H9 (cell line): ENCODE measurements around the gene ZFPL1. TPM values are rescaled to one million over a fixed set of nuclear protein-coding genes. Genes with fewer than 3 reads are reported as not detected.

Experiments
- DNase-seq: peaks from one replicate; pipeline ENCODE4 v3.0.0-alpha.2; 2017
- H2AFZ ChIP-seq: one replicate; pipeline ENCODE4 v1.6.1; 2013; ENCODE audit warnings: mild to moderate bottlenecking, low read length, control low read depth, moderate library complexity
- H2AK5ac ChIP-seq: 2 replicates; pipeline ENCODE4 v1.6.1; 2013; ENCODE audit warnings: low read length, control low read depth, mixed read lengths; ENCODE audit not compliant: insufficient read length
- H2BK120ac ChIP-seq: one replicate; pipeline ENCODE4 v1.6.1; 2013; ENCODE audit warnings: low read depth, mild to moderate bottlenecking, low read length, control low read depth, inconsistent platforms; ENCODE audit not compliant: poor library complexity, severe bottlenecking
- H2BK12ac ChIP-seq: 2 replicates; pipeline ENCODE4 v1.6.1; 2013; ENCODE audit warnings: low read length, control low read depth, mixed read lengths, low read depth; ENCODE audit not compliant: insufficient read length
- H2BK15ac ChIP-seq: 2 replicates; pipeline ENCODE4 v1.6.1; 2013; ENCODE audit warnings: low read depth, low read length, control low read depth
- H2BK20ac ChIP-seq: one replicate; pipeline ENCODE4 v1.6.1; 2013; ENCODE audit warnings: low read depth, mild to moderate bottlenecking, low read length, control low read depth, inconsistent platforms; ENCODE audit not compliant: poor library complexity, severe bottlenecking
- H2BK5ac ChIP-seq: 2 replicates; pipeline ENCODE4 v1.6.1; 2013; ENCODE audit warnings: low read length, control low read depth, mixed read lengths; ENCODE audit not compliant: insufficient read length
- H3K14ac ChIP-seq: 2 replicates; pipeline ENCODE4 v1.6.1; 2013; ENCODE audit warnings: low read length, control low read depth; ENCODE audit not compliant: insufficient read depth
- H3K18ac ChIP-seq: 2 replicates; pipeline ENCODE4 v1.6.1; 2013; ENCODE audit warnings: low read depth, mild to moderate bottlenecking, mixed read lengths, low read length, control low read depth; ENCODE audit not compliant: insufficient read length
- H3K23ac ChIP-seq: 2 replicates; pipeline ENCODE4 v1.6.1; 2013; ENCODE audit warnings: low read length, control low read depth, mixed read lengths, low read depth; ENCODE audit not compliant: insufficient read length
- H3K23me2 ChIP-seq: 2 replicates; pipeline ENCODE4 v1.6.1; 2013; ENCODE audit warnings: low read depth, mild to moderate bottlenecking, mixed read lengths, low read length, control low read depth; ENCODE audit not compliant: insufficient read length, poor library complexity, severe bottlenecking
- H3K27ac ChIP-seq: 2 replicates; pipeline ENCODE4 v1.5.1; 2013; ENCODE audit warnings: low read length, control low read depth, mixed read lengths, low read depth; ENCODE audit not compliant: insufficient read length
- H3K27me3 ChIP-seq: 2 replicates; pipeline ENCODE4 v1.6.1; 2013; ENCODE audit warnings: low read length, control low read depth, inconsistent platforms; ENCODE audit not compliant: insufficient read depth
- H3K4ac ChIP-seq: 2 replicates; pipeline ENCODE4 v1.6.1; 2013; ENCODE audit warnings: low read depth, mild to moderate bottlenecking, control low read depth, inconsistent platforms, low read length, moderate library complexity
- H3K4me1 ChIP-seq: 2 replicates; pipeline ENCODE4 v1.6.1; 2013; ENCODE audit warnings: low read length, control low read depth, inconsistent platforms; ENCODE audit not compliant: insufficient read depth
- H3K4me2 ChIP-seq: 2 replicates; pipeline ENCODE4 v1.6.1; 2013; ENCODE audit warnings: low read length, control low read depth, mixed read lengths; ENCODE audit not compliant: insufficient read length, insufficient read depth
- H3K56ac ChIP-seq: 2 replicates; pipeline ENCODE4 v1.6.1; 2013; ENCODE audit warnings: low read depth, mild to moderate bottlenecking, mixed read lengths, low read length, control low read depth; ENCODE audit not compliant: insufficient read length
- H3K79me1 ChIP-seq: 2 replicates; pipeline ENCODE4 v1.6.1; 2013; ENCODE audit warnings: low read depth, mild to moderate bottlenecking, moderate library complexity, low read length, control low read depth, inconsistent platforms; ENCODE audit not compliant: insufficient read depth, poor library complexity, severe bottlenecking
- H3K79me2 ChIP-seq: 2 replicates; pipeline ENCODE4 v1.6.1; 2013; ENCODE audit warnings: low read length, control low read depth, inconsistent platforms; ENCODE audit not compliant: insufficient read depth
- H3K9ac ChIP-seq: 2 replicates; pipeline ENCODE4 v1.6.1; 2013; ENCODE audit warnings: low read length, control low read depth, mixed read lengths; ENCODE audit not compliant: insufficient read length; ENCODE audit errors: extremely low read depth
- H3K9me3 ChIP-seq: one replicate; pipeline ENCODE4 v1.6.1; 2013; ENCODE audit warnings: low read depth, low read length, inconsistent platforms; ENCODE audit not compliant: control insufficient read depth
- H3T11ph ChIP-seq: one replicate; pipeline ENCODE4 v1.6.1; 2013; ENCODE audit warnings: mild to moderate bottlenecking, low read length, control low read depth, inconsistent platforms
- H4K20me1 ChIP-seq: one replicate; pipeline ENCODE4 v1.6.1; 2013; ENCODE audit not compliant: control insufficient read depth, insufficient read length, insufficient read depth
- H4K5ac ChIP-seq: 2 replicates; pipeline ENCODE4 v1.6.1; 2013; ENCODE audit warnings: low read depth, mild to moderate bottlenecking, mixed read lengths, low read length, control low read depth; ENCODE audit not compliant: insufficient read length
- H4K8ac ChIP-seq: replicated peaks from 2 replicates; pipeline ENCODE4 v1.6.1; 2013; ENCODE audit warnings: low read length, control low read depth, mixed read lengths, low read depth; ENCODE audit not compliant: insufficient read length
- H4K91ac ChIP-seq: 2 replicates; pipeline ENCODE4 v1.6.1; 2013; ENCODE audit warnings: low read depth, mild to moderate bottlenecking, moderate library complexity, mixed read lengths, low read length, control low read depth; ENCODE audit not compliant: insufficient read length
- H3K27ac Mint-ChIP-seq, 3 experiments: 2 replicates in 2 of 3; 3 replicates in 1 of 3; pipeline ENCODE4 v1.8.0; 2020 to 2021; ENCODE audit warnings: mixed read lengths in 3 of 3, mild to moderate bottlenecking in 1 of 3, moderate library complexity in 1 of 3
- H3K27me3 Mint-ChIP-seq: 2 replicates; pipeline ENCODE4 v1.8.0; 2021; ENCODE audit warnings: low read depth, mild to moderate bottlenecking, moderate library complexity, mixed read lengths
- H3K36me3 Mint-ChIP-seq, 3 experiments: 2 replicates in 2 of 3; 3 replicates in 1 of 3; pipeline ENCODE4 v1.8.0; 2020 to 2021; ENCODE audit warnings: low read depth in 3 of 3, mixed read lengths in 3 of 3; ENCODE audit not compliant: insufficient read depth in 1 of 3
- H3K4me1 Mint-ChIP-seq, 2 experiments: 2 replicates each; pipeline ENCODE4 v1.8.0; 2020; ENCODE audit warnings: mixed read lengths in 2 of 2
- H3K4me3 Mint-ChIP-seq, 2 experiments: 2 replicates in 1 of 2; 3 replicates in 1 of 2; pipeline ENCODE4 v1.8.0; 2020 to 2021; ENCODE audit warnings: mild to moderate bottlenecking in 2 of 2, mixed read lengths in 2 of 2, moderate library complexity in 1 of 2
- H3K9me3 Mint-ChIP-seq, 2 experiments: 2 replicates in 1 of 2; 3 replicates in 1 of 2; pipeline ENCODE4 v1.8.0; 2020; ENCODE audit warnings: mild to moderate bottlenecking in 2 of 2, mixed read lengths in 2 of 2, moderate library complexity in 1 of 2
- CTCF ChIP-seq: fragments of 200-600 bp; sonication (generic); conservative IDR thresholded peaks from 3 replicates; pipeline ENCODE4 v1.8.0; 2021; ENCODE audit warnings: antibody characterized with exemption, mild to moderate bottlenecking
- WGBS: extraction: QIAGEN DNeasy Blood & Tissue Kit; methylation state at CpG from one replicate; pipeline ENCODE4 v1.1.7; 2013; ENCODE audit warnings: missing lambda C conversion rate, low lambda C conversion rate, mixed read lengths; ENCODE audit not compliant: insufficient read length; ENCODE audit errors: extremely low coverage; 5-methylcytosine and 5-hydroxymethylcytosine counted together
- total RNA-seq: library from RNA; stranded (reverse); gene quantifications from 2 replicates; pipeline ENCODE4 v1.2.1, GENCODE V29; 2021

ZFPL1 gene
- total RNA-seq, 1 experiment from 2014 or later, result 24.2 TPM

- H3K4me1 ChIP-seq, result no peaks in the 10 kb centered on the region
- H2AK5ac ChIP-seq, result no peak overlapping the region
- H3K23me2 ChIP-seq, result peaks cover 3% of the 10 kb centered on the region
- WGBS, result no CpG with 5 or more reads among the region's 6 CpGs
- H3K23ac ChIP-seq, result no peak overlapping the region
- no peak overlapping the region for H3K4me2 ChIP-seq
- H4K91ac ChIP-seq, result no peak overlapping the region
- no peak overlapping the region for H2AFZ ChIP-seq
- Mint-ChIP-seq H3K9me3 (no peaks in the 10 kb centered on the region), H3K27ac (no peak overlapping the region; a peak in 1 of 7 replicates), H3K27me3 (no peaks in the 10 kb centered on the region), H3K4me1 (peaks cover 0 to 3% of the 10 kb centered on the region in 2 experiments; a peak in 1 of 4 replicates), H3K4me3 (no peak overlapping the region), H3K36me3 (peaks cover 0 to 28% (median 8%) of the 10 kb centered on the region in 3 experiments; a peak in 3 of 7 replicates)
- no peak overlapping the region for H2BK15ac ChIP-seq
- no peak overlapping the region for H3K9ac ChIP-seq
- H3K4ac ChIP-seq, result no peak overlapping the region
- H2BK5ac ChIP-seq, result no peak overlapping the region
- H4K5ac ChIP-seq, result no peak overlapping the region
- H2BK20ac ChIP-seq, result no peak overlapping the region
- H3K56ac ChIP-seq, result no peak overlapping the region
- H3K14ac ChIP-seq, result no peak overlapping the region
- TF ChIP-seq CTCF, result no peak
- H4K20me1 ChIP-seq, result no peaks in the 10 kb centered on the region
- H3K18ac ChIP-seq, result no peak overlapping the region
- no peak overlapping the region for H4K8ac ChIP-seq
- H2BK12ac ChIP-seq, result no peak overlapping the region
- H3K9me3 ChIP-seq, result no peaks in the 10 kb centered on the region
- no peaks in the 10 kb centered on the region for H3K79me1 ChIP-seq
- no peak overlapping the region for H3K27ac ChIP-seq
- no peaks in the 10 kb centered on the region for H3K79me2 ChIP-seq
- H2BK120ac ChIP-seq, result no peak overlapping the region
- no peak for DNase-seq
- no peaks in the 10 kb centered on the region for H3K27me3 ChIP-seq
- H3T11ph ChIP-seq, result no peak overlapping the region
These were observed 47.1 kb upstream of the ZFPL1 start for GRCh38 chr11:65036931-65037330.
